ENCODE results near the gene ZFP36L1. TPM values are rescaled to one million over a fixed set of nuclear protein-coding genes. Genes with fewer than 3 reads are reported as not detected.

The ZFP36L1 gene, protein sequence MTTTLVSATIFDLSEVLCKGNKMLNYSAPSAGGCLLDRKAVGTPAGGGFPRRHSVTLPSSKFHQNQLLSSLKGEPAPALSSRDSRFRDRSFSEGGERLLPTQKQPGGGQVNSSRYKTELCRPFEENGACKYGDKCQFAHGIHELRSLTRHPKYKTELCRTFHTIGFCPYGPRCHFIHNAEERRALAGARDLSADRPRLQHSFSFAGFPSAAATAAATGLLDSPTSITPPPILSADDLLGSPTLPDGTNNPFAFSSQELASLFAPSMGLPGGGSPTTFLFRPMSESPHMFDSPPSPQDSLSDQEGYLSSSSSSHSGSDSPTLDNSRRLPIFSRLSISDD
- 80.0 TPM for polyA plus RNA-seq (2013, experiment 1 of 2; ENCODE audit: insufficient read length)
- polyA plus RNA-seq (2013, experiment 2 of 2; ENCODE audit: insufficient read length) = 86.4 TPM

- peak; percentile 98 for DNase-seq
These were observed at the start of gene ZFP36L1 for GRCh38 chr14:68792979-68793733. TSS of gene ZFP36L1 (minus strand) at chr14:68793067. CDS start at chr14:68792938, 129 bp downstream.

DNA sequence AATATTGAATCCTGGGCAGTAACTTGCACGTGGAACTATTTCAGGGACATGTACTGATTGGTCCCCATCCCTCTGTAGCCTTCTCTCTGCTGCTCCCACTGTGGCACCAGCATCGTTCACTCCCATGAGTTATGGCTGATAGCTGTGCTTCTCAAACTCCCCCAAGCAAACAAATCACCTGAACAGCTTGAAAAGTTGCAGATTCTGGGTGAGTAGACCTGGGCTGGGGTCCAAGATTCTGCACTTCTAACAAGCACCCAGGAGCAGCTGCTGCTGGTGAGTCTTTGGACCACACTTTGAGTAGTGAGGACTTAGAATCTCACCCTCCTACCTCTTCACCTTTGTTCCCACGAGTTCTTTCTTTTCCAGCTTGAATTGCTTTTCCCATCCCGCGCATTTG lies 49.4 kb upstream of the ZFP36L1 start:
- no peak for DNase-seq

DNA sequence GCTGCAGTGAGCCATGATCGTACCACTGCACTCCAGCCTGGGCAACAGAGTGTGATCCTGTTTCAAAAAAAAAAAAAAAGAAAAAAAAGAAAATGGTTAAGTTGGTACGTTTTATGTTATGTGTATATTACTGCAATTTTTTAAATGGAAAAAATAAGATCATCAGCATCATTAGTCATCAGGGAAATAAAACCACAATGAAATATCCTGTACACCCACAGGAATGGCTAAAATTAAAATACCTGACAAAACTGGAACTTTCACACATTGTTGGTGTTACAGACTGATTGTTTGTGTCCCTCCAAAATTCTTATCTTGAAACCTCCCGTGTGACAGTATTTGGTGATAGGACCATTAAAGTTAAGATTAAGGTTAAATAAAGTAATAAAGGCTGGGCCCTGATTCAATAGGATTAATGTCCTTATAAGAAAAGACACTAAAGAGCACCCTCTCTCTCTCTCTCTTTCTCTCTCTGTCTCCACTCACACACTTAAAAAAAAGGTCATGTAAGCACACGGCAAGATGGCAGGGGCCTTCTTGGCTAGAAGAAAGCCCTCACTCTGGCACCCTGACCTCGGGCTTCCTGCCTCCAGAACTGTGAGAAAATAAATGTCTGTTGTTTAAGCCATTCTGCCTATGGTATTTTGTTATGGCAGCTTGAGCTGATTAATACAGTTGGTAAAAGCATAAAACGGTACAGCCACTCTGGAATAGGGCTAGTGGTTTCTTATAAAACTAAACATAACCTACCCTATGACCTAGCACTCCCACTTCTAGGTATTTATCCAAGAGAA lies 48.3 kb upstream of the ZFP36L1 start:
- peak; percentile 61 for DNase-seq

GRCh38 chr14:68840454-68840853 lies 47.6 kb upstream of the ZFP36L1 start:
- DNase-seq = no peak

DNA sequence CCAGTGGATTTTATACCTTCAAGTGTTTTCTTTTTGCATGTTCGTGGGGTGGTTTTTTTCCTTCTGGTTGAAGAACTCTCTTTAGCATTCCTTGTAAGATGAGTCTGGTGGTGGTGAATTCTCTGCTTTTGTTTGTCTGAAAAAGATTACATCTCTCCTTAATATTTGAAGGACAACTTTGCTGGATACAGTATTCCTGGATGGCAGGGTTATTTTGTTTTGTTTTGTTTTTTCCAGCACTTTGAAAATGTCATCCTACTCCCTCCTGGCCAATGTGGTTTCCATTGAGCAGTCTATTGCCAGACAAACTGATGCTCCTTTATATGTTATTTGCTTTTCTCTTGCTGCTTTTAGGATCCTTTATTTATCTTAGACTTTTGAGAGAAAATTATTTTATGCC lies 43.2 kb upstream of the ZFP36L1 start:
- no peak for DNase-seq

- DNase-seq = no peak
These were observed 41.9 kb upstream of the ZFP36L1 start for GRCh38 chr14:68834816-68835215.

- no peak for DNase-seq
These were observed 35.8 kb upstream of the ZFP36L1 start for GRCh38 chr14:68828698-68829097.

DNA sequence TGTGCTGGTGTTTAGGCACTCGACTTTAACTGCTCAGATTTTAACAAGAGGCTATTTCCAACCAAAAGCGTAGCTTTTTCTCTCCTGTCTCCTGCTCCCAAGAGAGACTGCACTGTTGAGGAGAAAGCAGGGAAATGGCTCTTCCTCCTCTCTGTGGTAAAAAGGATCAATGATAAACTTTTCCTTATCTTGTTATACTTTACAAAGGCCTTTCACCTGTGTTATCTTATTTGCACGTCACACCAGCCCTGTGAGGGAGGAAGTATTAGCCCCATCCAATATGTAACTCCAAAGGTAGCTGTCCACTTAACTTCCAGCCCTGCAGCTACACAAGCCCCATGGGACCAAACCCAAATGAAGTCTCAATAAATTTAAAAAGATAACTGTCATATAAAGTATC lies 32.9 kb upstream of the ZFP36L1 start:
- DNase-seq = no peak

GRCh38 chr14:68824517-68825347 lies 31.9 kb upstream of the ZFP36L1 start:
- peak; percentile 75 for DNase-seq

GRCh38 chr14:68824207-68824516 lies 31.3 kb upstream of the ZFP36L1 start:
- DNase-seq = no peak

- no peak for DNase-seq
These were observed 30.8 kb upstream of the ZFP36L1 start for GRCh38 chr14:68823434-68824206.

DNA sequence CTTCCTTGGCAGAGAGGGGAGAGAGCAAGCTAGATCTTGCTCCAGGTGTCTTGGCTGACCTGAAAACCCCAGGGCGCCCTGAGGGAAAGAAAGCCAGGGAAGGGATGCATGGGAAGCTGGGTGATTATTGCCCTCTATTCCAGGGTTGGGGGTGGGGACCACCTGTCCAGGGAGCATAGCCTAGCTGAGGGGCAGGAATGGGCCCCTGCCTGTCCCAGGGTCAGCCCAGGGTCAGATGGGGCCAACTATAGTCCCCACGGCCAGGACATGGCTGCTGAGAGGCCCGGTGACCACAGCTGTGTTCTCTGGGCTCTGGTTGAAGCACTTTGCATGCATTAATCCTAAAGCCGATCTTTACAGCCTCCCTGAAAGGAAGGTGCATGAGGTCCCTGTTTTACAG lies 30.1 kb upstream of the ZFP36L1 start:
- no peak for DNase-seq

- DNase-seq = no peak
These were observed 29.3 kb upstream of the ZFP36L1 start for GRCh38 chr14:68822132-68822651.

- DNase-seq = no peak
These were observed 28.3 kb upstream of the ZFP36L1 start for GRCh38 chr14:68820999-68821683.

DNA sequence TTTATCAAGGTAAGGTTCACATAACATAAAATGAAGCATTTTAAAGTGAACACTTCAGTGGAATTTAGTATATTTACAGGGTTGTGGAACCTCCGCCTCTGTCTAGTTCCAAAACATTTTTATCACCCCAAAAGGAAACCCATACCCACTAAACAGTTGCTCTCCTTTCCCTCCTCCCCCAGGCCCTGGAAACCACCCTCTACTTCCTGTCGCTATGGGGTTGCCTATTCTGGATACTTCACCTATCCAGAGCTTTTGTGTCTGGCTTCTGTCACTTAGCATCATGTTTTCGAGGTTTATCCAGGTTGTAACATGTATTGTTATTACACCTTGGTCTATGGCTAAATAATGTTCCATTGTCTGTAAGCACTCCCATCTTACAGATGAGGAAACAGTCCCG lies 27.7 kb upstream of the ZFP36L1 start:
- DNase-seq = no peak

GRCh38 chr14:68820119-68820518 lies 27.3 kb upstream of the ZFP36L1 start:
- DNase-seq = no peak

DNA sequence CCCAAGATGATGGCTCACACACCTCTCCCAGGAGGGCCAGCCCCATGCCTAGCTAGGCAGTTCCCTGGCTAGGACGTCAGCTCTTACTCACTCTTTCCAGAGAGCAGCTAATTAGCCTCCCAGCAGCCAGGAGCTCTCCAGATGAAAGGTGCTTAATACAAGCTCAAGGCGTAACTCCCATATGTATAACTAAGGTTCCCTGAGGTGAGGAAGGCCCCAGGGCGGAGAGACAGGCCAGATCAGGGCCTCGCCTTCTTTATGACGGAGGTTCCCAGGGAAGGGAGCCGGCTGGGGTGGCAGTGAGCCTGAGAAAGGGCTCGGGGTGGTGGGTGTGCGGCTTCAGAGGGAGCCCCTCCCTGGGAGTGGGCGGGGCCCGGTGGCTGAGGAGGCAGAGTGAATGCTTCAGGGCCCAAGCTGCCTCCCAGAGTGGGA lies 26.4 kb upstream of the ZFP36L1 start:
- DNase-seq = peak; percentile 44

GRCh38 chr14:68817506-68818212 lies 24.8 kb upstream of the ZFP36L1 start:
- no peak for DNase-seq

- no peak for DNase-seq
These were observed 24.1 kb upstream of the ZFP36L1 start for GRCh38 chr14:68816943-68817430.
